ENCODE measurements around the gene SPOCD1.

- TF ChIP-seq CTCF (conservative IDR thresholded peaks at IDR 0.05) = no peak
- TF ChIP-seq EZH2 (IDR thresholded peaks at IDR 0.05; ENCODE audit: low read depth) = no peak
Measured at GRCh38 chr1:31793586-31794285, 22.1 kb downstream of the SPOCD1 start.
